CD4-positive, alpha-beta memory T cell (primary cell): Measurements from ENCODE around the gene ZSCAN20. TPM values are rescaled to one million over a fixed set of nuclear protein-coding genes. Genes with fewer than 3 reads are reported as not detected.

Experiments used
- CTCF ChIA-PET: fragments of 350-600 bp; sonication (Branson Sonifier 250); formaldehyde crosslinking; loops from one replicate; lab custom pipeline; 2021; ENCODE audit warnings: inconsistent platforms; ENCODE audit not compliant: partially characterized antibody; lab: Charles Lee
- POLR2A ChIA-PET: fragments of 350-600 bp; sonication (Branson Sonifier 250); formaldehyde crosslinking; loops from one replicate; lab custom pipeline; 2021; ENCODE audit not compliant: partially characterized antibody; lab: Charles Lee
- DNase-seq, 5 donors: peaks; one replicate each; pipeline versions ENCODE4 v3.0.0 to v3.0.0-alpha.2; 2020 to 2022; ENCODE audit warnings: mixed read lengths in 1 of 5
- H3K27ac ChIP-seq: one replicate; pipeline ENCODE4 v1.7.0; 2013; ENCODE audit warnings: low read depth, low read length
- H3K27me3 ChIP-seq: 2 replicates; pipeline ENCODE4 v1.7.0; 2013; ENCODE audit warnings: mild to moderate bottlenecking, low read length, moderate library complexity; ENCODE audit not compliant: insufficient read depth
- H3K36me3 ChIP-seq: 2 replicates; pipeline ENCODE4 v1.7.0; 2013; ENCODE audit warnings: mild to moderate bottlenecking, low read length, moderate library complexity; ENCODE audit not compliant: insufficient read depth
- H3K4me1 ChIP-seq: 2 replicates; pipeline ENCODE4 v1.7.0; 2013; ENCODE audit warnings: mild to moderate bottlenecking, low read length, moderate library complexity; ENCODE audit not compliant: insufficient read depth
- H3K4me3 ChIP-seq, 2 donors: one replicate each; pipeline ENCODE4 v1.7.0; 2013; ENCODE audit warnings: low read length in 2 of 2, mild to moderate bottlenecking in 1 of 2
- H3K9me3 ChIP-seq, 2 donors: one replicate each; pipeline ENCODE4 v1.7.0; 2013; ENCODE audit warnings: low read length in 2 of 2, control low read depth in 1 of 2; ENCODE audit not compliant: control insufficient read depth in 1 of 2
- H3K27ac Mint-ChIP-seq, 7 donors: one replicate each; pipeline ENCODE4 v1.8.0; 2020 to 2021; ENCODE audit warnings: mixed read lengths in 7 of 7, mild to moderate bottlenecking in 6 of 7, inconsistent platforms in 3 of 7, moderate library complexity in 3 of 7
- H3K27me3 Mint-ChIP-seq, 2 donors: one replicate each; pipeline ENCODE4 v1.8.0; 2020 to 2021; ENCODE audit warnings: mixed read lengths in 2 of 2
- H3K36me3 Mint-ChIP-seq, 2 donors: one replicate each; pipeline ENCODE4 v1.8.0; 2020 to 2021; ENCODE audit warnings: mixed read lengths in 2 of 2, inconsistent platforms in 1 of 2, mild to moderate bottlenecking in 1 of 2
- H3K4me1 Mint-ChIP-seq, 4 donors: one replicate each; pipeline ENCODE4 v1.8.0; 2020 to 2021; ENCODE audit warnings: mixed read lengths in 4 of 4, mild to moderate bottlenecking in 1 of 4
- H3K4me3 Mint-ChIP-seq, 8 donors: one replicate each; pipeline ENCODE4 v1.8.0; 2020 to 2021; ENCODE audit warnings: mixed read lengths in 8 of 8, mild to moderate bottlenecking in 7 of 8, moderate library complexity in 6 of 8, inconsistent platforms in 3 of 8
- H3K9me3 Mint-ChIP-seq, 8 donors: one replicate each; pipeline ENCODE4 v1.8.0; 2020 to 2021; ENCODE audit warnings: mixed read lengths in 8 of 8, mild to moderate bottlenecking in 5 of 8, inconsistent platforms in 3 of 8, moderate library complexity in 1 of 8
- intact Hi-C: fragments of 100-400 bp; cut with micrococcal nuclease; formaldehyde crosslinking; loops from one replicate; pipeline ENCODE4 v1.15.1; 2023
- polyA plus RNA-seq, 2 donors: library from polyadenylated mRNA; unstranded; fragments of 300-500 nt; fragmentation: Illumina TruSeq; gene quantifications; one replicate each; pipeline ENCODE4 v1.2.3, GENCODE V29; 2021
- total RNA-seq, 2 experiments: library from RNA; stranded (reverse); gene quantifications; one replicate each; pipeline ENCODE4 v1.2.3, GENCODE V29; 2021

Gene ZSCAN20
- total and polyA plus RNA-seq, 4 experiments from 2014 or later = 0.73 to 3.9 (median 3.8) TPM; not detected in 1

DNA sequence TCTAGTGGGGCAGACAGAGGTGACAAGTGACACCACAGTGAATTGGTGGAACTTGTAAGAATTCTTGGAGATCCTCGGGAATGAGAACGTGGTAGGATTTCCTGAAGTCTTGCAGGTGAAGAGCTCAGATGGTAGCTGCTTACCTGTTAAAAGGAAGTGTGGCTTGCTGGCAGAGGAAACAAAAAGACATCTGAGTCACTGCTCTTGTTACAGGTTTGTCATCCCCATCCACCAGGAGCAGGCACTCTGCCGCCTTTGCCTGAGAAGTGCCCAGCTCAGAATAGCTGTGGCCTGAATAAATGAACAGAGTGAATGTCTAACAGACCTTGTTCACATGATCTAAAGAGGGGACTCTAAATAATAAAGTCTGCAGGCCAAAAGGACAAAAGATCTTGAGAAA lies 12.3 kb upstream of the ZSCAN20 start:
- Histone ChIP-seq H3K27me3 (no peaks in the 10 kb centered on the region), H3K4me1 (no peaks in the 10 kb centered on the region), H3K4me3 (no peak overlapping the region), H3K36me3 (no peaks in the 10 kb centered on the region), H3K27ac (no peak overlapping the region), H3K9me3 (no peaks in the 10 kb centered on the region)
- Mint-ChIP-seq H3K9me3 (no peaks in the 10 kb centered on the region), H3K36me3 (no peaks in the 10 kb centered on the region), H3K4me3 (no peak overlapping the region), H3K4me1 (peaks cover 0 to 3% (median under 1%) of the 10 kb centered on the region in 4 donors), H3K27ac (no peak overlapping the region), H3K27me3 (peaks cover 0 to 5% of the 10 kb centered on the region in 2 donors)
- ChIA-PET POLR2A (no interaction called here), CTCF (interaction anchor here (4.2 kb wide), 1 partner anchor 11 kb away, joined by 16 read pairs; no protein-coding TSS in a partner anchor)
- intact Hi-C loops = no loop called here
- no peak for DNase-seq

DNA sequence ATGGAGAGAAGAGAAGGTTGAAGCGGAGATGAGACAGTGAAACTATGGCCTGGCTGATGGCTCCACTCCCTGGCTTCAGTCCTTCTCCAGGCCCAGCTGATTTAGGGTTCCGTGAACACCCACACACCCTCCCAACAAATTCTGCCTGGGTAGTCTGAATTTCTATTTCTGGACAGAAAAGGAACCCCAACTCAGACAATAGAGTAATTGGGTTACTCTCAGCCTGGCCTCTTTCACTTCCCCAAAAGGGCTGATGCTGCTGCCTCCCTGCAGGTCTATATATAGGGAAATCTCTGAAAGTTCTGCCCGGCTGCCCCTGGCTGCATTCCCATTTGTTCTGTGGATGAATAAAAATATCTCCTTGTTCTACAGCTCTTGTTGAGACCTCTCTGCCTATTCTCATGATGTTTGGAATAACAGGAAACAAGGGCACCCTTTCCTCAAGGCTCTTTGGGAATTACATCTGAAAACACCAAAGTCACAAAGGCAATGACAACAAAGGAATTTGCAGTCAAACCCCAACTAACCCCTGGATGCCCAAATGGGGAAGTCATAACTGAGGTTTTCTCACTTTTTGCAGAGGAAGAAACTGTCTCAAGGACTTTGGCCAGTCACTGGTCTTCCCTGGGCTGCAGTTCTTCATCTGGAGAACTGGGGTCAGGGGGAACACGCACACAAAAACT lies 11.4 kb upstream of the ZSCAN20 start:
- no peaks in the 10 kb centered on the region for H3K27me3 ChIP-seq
- H3K4me1 ChIP-seq = no peaks in the 10 kb centered on the region
- ChIA-PET POLR2A (no interaction called here), CTCF (interaction anchor here (4.2 kb wide), 1 partner anchor 10 kb away, joined by 16 read pairs; no protein-coding TSS in a partner anchor)
- peaks cover 0 to 5% of the 10 kb centered on the region in 2 donors for H3K27me3 Mint-ChIP-seq
- H3K27ac ChIP-seq = no peak overlapping the region
- H3K27ac Mint-ChIP-seq = peak overlapping the region in 1 of 7 donors; percentile 31
- H3K4me1 Mint-ChIP-seq = no peaks in the 10 kb centered on the region
- no peaks in the 10 kb centered on the region for H3K9me3 ChIP-seq
- H3K36me3 ChIP-seq = no peaks in the 10 kb centered on the region
- H3K4me3 ChIP-seq = no peak overlapping the region
- no peak overlapping the region for H3K4me3 Mint-ChIP-seq
- intact Hi-C loops = no loop called here
- DNase-seq = no peak
- H3K36me3 Mint-ChIP-seq = no peaks in the 10 kb centered on the region
- no peaks in the 10 kb centered on the region for H3K9me3 Mint-ChIP-seq

DNA sequence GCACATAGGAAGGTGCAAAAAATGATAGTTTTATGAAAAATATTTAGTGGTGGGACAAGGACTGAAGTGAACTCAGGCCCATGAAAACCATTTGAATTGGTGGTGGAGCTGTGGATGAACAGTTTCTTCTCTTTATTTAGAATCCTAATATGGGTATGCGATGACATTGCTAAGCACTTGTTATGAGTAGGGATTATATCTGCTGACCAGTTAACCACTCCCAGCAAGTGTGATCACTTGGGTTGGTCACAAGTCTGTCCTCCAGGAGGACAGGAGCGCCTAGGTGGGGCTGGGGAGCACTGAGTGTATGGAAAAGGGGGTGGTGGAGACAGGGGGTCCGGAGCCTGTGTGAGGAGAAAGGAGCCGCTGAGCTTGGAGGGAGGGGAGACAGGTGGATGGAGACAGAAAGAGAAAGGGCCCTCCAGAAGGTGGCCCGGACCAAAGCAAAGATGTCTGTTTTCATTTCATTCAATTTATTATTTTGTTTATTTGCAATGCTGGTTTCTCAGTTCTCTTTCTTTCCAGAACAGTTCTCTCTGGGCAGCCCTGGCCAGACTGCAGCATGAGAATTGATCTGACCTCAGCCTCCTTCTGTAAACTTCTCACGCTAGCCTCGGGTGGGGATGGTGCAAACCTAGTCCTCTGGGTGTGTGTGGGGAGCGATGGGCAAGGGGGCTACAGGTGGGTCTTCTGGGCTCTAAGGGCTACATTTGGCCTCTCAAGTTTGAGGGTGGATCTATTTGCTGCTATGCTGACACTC lies 9.9 kb upstream of the ZSCAN20 start:
- intact Hi-C loops = no loop called here
- no peak overlapping the region for H3K4me3 ChIP-seq
- H3K27ac ChIP-seq = no peak overlapping the region
- no peaks in the 10 kb centered on the region for H3K9me3 ChIP-seq
- H3K27me3 ChIP-seq = no peaks in the 10 kb centered on the region
- CTCF ChIA-PET = no interaction called here
- POLR2A ChIA-PET = no interaction called here
- Mint-ChIP-seq H3K27ac (peak overlapping the region in 1 of 7 donors; percentile 56), H3K9me3 (no peaks in the 10 kb centered on the region), H3K36me3 (no peaks in the 10 kb centered on the region), H3K4me1 (no peaks in the 10 kb centered on the region), H3K4me3 (no peak overlapping the region), H3K27me3 (peaks cover 0 to 2% of the 10 kb centered on the region in 2 donors)
- H3K4me1 ChIP-seq = no peaks in the 10 kb centered on the region
- no peaks in the 10 kb centered on the region for H3K36me3 ChIP-seq
- DNase-seq = no peak

DNA sequence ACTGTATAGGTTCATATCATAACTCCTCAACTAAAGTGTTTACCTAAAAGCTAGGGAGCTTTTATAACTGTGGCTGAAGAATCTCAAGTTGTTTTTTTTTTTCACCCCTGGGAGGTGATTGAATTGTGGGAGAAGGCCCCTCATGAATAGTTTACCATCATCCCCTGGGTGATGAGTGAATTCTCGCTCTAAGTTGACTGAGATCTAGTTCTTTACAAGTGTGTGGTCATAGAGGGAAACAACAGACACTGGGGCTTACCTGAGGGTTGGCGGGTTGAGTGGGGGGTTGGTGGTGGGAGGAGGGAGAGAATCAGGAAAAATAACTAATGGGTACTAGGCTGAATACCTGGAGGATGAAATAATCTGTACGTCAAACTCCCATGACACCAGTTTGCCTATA lies 7.9 kb upstream of the ZSCAN20 start:
- Histone ChIP-seq H3K27ac (no peak overlapping the region), H3K36me3 (no peaks in the 10 kb centered on the region), H3K9me3 (no peaks in the 10 kb centered on the region), H3K27me3 (no peaks in the 10 kb centered on the region), H3K4me3 (no peak overlapping the region), H3K4me1 (no peaks in the 10 kb centered on the region)
- DNase-seq = no peak
- intact Hi-C loops = no loop called here
- Mint-ChIP-seq H3K9me3 (no peaks in the 10 kb centered on the region), H3K4me3 (no peak overlapping the region), H3K36me3 (no peaks in the 10 kb centered on the region), H3K27me3 (no peaks in the 10 kb centered on the region), H3K27ac (no peak overlapping the region), H3K4me1 (no peaks in the 10 kb centered on the region)
- CTCF ChIA-PET = no interaction called here
- POLR2A ChIA-PET = no interaction called here

DNA sequence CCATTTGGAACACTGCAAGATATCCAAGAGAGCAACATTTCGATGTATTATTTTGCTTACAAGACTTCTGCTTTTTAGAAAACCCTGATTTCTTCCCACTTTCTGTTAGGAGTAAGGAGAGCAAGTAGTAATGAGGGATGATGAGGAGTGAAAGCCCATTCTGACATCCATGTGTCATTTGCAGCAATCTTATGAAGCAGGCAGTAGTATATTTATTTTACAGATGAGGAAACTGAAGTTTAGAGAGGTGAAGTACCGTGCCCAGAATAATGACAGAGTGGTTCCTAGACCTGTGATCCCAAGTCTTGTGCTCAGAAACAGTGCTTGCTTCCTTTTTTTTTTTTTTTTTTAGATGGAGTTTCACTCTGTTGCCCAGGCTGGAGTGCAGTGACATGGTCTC lies 7.1 kb upstream of the ZSCAN20 start:
- Mint-ChIP-seq H3K9me3 (no peaks in the 10 kb centered on the region), H3K4me3 (no peak overlapping the region), H3K4me1 (peaks cover under 1 to 2% (median 2%) of the 10 kb centered on the region in 4 donors), H3K27me3 (no peaks in the 10 kb centered on the region), H3K36me3 (no peaks in the 10 kb centered on the region), H3K27ac (no peak overlapping the region)
- H3K4me3 ChIP-seq = no peak overlapping the region
- H3K27me3 ChIP-seq = no peaks in the 10 kb centered on the region
- H3K27ac ChIP-seq = no peak overlapping the region
- no peak for DNase-seq
- no peaks in the 10 kb centered on the region for H3K36me3 ChIP-seq
- ChIA-PET POLR2A (no interaction called here), CTCF (no interaction called here)
- intact Hi-C loops = no loop called here
- H3K4me1 ChIP-seq = peaks cover 3% of the 10 kb centered on the region
- no peaks in the 10 kb centered on the region for H3K9me3 ChIP-seq

DNA sequence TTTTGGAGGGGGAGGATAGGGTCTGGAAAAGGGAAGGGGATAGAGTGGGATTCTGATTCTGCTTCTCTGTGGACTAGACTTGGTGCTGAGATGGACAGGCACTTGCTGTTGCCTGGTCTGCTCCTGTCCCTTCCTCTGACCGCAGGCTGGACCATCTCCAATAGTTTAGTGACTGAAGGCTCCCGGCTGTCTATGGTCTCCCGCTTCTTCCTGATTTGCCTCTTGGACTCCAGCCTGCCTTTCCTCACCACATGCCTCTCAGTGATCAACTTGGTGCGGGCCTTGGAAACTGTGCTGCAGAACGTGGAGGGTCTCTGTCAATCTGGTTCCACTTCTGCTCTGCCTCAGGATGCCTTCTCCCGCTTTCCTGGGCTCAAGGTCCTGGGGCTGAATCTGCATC lies 6.3 kb upstream of the ZSCAN20 start:
- Mint-ChIP-seq H3K27ac (no peak overlapping the region), H3K36me3 (no peaks in the 10 kb centered on the region), H3K4me1 (peaks cover 6 to 9% (median 7%) of the 10 kb centered on the region in 4 donors), H3K9me3 (no peaks in the 10 kb centered on the region), H3K4me3 (no peak overlapping the region), H3K27me3 (no peaks in the 10 kb centered on the region)
- Histone ChIP-seq H3K4me3 (no peak overlapping the region), H3K36me3 (no peaks in the 10 kb centered on the region), H3K4me1 (peaks cover 3% of the 10 kb centered on the region), H3K27me3 (no peaks in the 10 kb centered on the region), H3K9me3 (no peaks in the 10 kb centered on the region), H3K27ac (no peak overlapping the region)
- ChIA-PET POLR2A (no interaction called here), CTCF (no interaction called here)
- intact Hi-C loops = no loop called here
- DNase-seq = no peak

DNA sequence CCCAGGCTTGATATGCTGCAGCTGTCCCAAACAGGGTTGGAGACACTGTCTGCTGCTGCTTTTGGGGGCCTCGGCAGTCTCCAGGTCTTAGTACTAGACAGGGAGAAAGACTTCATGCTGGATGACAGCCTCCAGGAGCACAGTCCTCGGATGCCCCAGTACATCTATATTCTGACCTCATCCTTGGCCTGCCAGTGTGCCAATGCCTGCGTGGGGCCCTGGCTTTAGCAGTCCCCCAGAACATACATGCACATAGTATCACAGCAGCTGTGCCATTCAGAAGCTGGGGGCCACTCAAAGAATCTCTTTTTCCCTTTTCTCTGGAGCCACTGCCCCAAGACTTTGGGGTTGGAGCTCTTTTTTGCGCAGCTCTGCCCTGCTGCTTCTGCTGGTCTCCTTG lies 4.4 kb upstream of the ZSCAN20 start:
- Mint-ChIP-seq H3K27ac (no peak overlapping the region), H3K27me3 (no peaks in the 10 kb centered on the region), H3K9me3 (no peaks in the 10 kb centered on the region), H3K4me3 (no peak overlapping the region), H3K4me1 (peaks cover 17 to 27% (median 22%) of the 10 kb centered on the region in 4 donors), H3K36me3 (no peaks in the 10 kb centered on the region)
- Histone ChIP-seq H3K27ac (no peak overlapping the region), H3K36me3 (no peaks in the 10 kb centered on the region), H3K27me3 (no peaks in the 10 kb centered on the region), H3K9me3 (no peaks in the 10 kb centered on the region), H3K4me3 (no peak overlapping the region), H3K4me1 (peaks cover 13% of the 10 kb centered on the region)
- ChIA-PET POLR2A (no interaction called here), CTCF (interaction anchor here (2.4 kb wide), 1 partner anchor 172 kb away, joined by 7 read pairs; no protein-coding TSS in a partner anchor)
- no peak for DNase-seq
- intact Hi-C loops = no loop called here
